ENCODE data around the gene GINS1. TPM values are rescaled to one million over a fixed set of nuclear protein-coding genes. Genes with fewer than 3 reads are reported as not detected.

GINS1 gene
- total RNA-seq, 4 donors from 2014 or later, result 0.31 to 1.2 (median 1.2) TPM; not detected in 1

DNA sequence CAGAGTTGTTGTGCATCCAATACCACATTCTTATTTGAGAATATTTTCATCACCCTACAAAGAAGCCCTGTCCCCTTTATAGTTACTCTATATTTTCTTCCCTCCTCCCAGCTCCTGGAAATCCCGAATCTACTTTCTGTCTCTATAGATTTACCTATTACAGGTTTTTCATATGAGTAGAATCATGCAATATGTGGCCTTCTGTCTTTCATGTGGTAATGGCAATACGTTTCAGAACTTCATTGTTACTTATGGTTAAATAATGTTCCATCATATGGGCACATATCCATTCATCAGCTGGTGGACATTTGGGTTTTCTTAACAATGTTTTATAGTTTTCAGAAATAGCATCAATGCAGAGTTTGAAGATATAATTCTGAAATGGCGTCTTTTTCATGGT is 17.1 kb downstream of the GINS1 start:
- no peaks in the 10 kb centered on the region for H3K27me3 ChIP-seq
- H3K27ac ChIP-seq, result no peak overlapping the region
- no peak overlapping the region for H3K4me3 ChIP-seq
- ATAC-seq, result no peak
- H3K9me3 ChIP-seq, result no peaks in the 10 kb centered on the region
- no peak for TF ChIP-seq EP300 (IDR thresholded peaks at IDR 0.05)
- TF ChIP-seq, protein P1, sequence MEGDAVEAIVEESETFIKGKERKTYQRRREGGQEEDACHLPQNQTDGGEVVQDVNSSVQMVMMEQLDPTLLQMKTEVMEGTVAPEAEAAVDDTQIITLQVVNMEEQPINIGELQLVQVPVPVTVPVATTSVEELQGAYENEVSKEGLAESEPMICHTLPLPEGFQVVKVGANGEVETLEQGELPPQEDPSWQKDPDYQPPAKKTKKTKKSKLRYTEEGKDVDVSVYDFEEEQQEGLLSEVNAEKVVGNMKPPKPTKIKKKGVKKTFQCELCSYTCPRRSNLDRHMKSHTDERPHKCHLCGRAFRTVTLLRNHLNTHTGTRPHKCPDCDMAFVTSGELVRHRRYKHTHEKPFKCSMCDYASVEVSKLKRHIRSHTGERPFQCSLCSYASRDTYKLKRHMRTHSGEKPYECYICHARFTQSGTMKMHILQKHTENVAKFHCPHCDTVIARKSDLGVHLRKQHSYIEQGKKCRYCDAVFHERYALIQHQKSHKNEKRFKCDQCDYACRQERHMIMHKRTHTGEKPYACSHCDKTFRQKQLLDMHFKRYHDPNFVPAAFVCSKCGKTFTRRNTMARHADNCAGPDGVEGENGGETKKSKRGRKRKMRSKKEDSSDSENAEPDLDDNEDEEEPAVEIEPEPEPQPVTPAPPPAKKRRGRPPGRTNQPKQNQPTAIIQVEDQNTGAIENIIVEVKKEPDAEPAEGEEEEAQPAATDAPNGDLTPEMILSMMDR (IDR thresholded peaks at IDR 0.05), result no peak
- no peak for TF ChIP-seq POLR2AphosphoS5 (IDR thresholded peaks at IDR 0.05)
- TF ChIP-seq POLR2A (IDR thresholded peaks at IDR 0.05), result no peak
- no peaks in the 10 kb centered on the region for H3K36me3 ChIP-seq
- no peaks in the 10 kb centered on the region for H3K4me1 ChIP-seq
- WGBS, 2 donors (ENCODE audit: low coverage in 1 of 2), result 77 to 98% methylated on average over 3 of the region's 3 CpGs

DNA sequence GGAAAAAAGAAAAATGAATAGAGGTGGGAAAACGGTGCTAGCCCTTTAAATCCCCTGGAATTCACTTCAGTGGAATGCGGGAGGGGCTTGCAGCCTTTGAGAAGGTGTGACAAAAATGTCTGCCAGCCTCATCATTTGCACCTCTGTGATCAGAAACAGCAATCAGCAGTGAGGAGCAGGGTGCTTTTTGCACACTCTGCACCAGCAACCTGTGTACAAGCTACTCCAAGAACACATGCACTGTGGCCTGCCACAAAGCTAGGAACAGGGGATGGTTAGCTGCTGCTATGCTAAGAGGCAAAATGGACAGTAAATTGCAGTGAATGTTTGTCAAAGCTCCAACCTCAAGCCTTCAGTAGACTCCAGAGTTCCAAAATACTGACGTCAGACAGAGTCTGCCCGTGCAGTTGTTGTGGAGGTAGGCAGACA is 29.7 kb downstream of the GINS1 start:
- Histone ChIP-seq H3K4me3 (no peak overlapping the region), H3K27me3 (no peaks in the 10 kb centered on the region), H3K9me3 (no peaks in the 10 kb centered on the region), H3K36me3 (no peaks in the 10 kb centered on the region), H3K27ac (no peak overlapping the region), H3K4me1 (no peaks in the 10 kb centered on the region)
- ATAC-seq, result no peak
- WGBS, 2 donors (ENCODE audit: low coverage in 1 of 2), result 39 to 42% methylated on average over 4 of the region's 4 CpGs
- TF ChIP-seq POLR2AphosphoS5 (IDR thresholded peaks at IDR 0.05), result no peak
- TF ChIP-seq, protein P1 (IDR thresholded peaks at IDR 0.05), result no peak
- no peak for TF ChIP-seq POLR2A (IDR thresholded peaks at IDR 0.05)
- TF ChIP-seq EP300 (IDR thresholded peaks at IDR 0.05), result no peak

DNA sequence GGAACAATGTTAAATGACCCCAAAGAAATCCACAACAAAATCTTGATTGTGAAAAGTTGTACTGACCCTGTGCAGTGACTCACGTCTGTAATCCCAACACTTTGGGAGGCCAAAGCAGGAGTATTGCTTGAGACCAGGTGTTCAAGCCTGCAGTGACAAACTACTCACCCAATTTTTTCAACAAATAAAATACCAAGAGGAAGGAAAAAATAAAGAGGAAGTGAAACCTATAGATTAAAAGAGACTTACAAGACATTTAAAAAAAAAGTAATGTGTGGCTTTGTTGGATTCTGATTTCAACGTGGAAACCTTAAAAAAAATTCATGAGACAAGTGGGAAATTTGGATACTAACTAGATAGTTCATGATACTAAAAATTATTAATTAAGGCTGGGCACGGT is 31.9 kb downstream of the GINS1 start:
- no peaks in the 10 kb centered on the region for H3K36me3 ChIP-seq
- no peak overlapping the region for H3K27ac ChIP-seq
- no peaks in the 10 kb centered on the region for H3K9me3 ChIP-seq
- TF ChIP-seq, protein P1 (IDR thresholded peaks at IDR 0.05), result no peak
- TF ChIP-seq POLR2A (IDR thresholded peaks at IDR 0.05) (no peak), EP300 (IDR thresholded peaks at IDR 0.05) (no peak), POLR2AphosphoS5 (IDR thresholded peaks at IDR 0.05) (no peak)
- H3K4me3 ChIP-seq, result no peak overlapping the region
- WGBS, 2 donors (ENCODE audit: low coverage in 1 of 2), result 83 to 89% methylated on average over 2 to 3 of the region's 3 CpGs
- H3K27me3 ChIP-seq, result no peaks in the 10 kb centered on the region
- no peak for ATAC-seq
- H3K4me1 ChIP-seq, result no peaks in the 10 kb centered on the region

DNA sequence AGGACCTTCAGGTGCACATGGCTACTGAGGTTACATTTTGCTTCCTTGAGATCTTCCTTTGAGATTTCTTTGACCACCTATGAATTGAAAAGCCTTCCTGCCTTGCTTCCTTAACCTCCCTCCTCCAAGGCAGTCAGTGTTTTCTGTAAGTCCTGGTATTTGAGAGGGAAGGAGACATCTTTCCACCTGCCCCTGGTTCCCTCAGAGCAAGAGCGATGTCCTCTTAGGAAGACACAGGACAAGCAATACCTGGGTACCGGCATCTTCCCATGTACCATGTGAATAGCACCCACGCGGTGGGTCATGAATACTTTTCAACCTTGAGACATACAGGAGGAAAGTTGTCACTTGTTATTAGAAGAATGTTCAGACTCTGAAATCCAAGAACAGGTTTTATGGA is 37.1 kb downstream of the GINS1 start:
- TF ChIP-seq EP300 (IDR thresholded peaks at IDR 0.05), result no peak
- no peak for TF ChIP-seq POLR2A (IDR thresholded peaks at IDR 0.05)
- TF ChIP-seq POLR2AphosphoS5 (IDR thresholded peaks at IDR 0.05), result no peak
- TF ChIP-seq, protein P1 (IDR thresholded peaks at IDR 0.05), result no peak
- Histone ChIP-seq H3K4me3 (no peak overlapping the region), H3K36me3 (no peaks in the 10 kb centered on the region), H3K27ac (no peak overlapping the region), H3K4me1 (no peaks in the 10 kb centered on the region), H3K9me3 (no peaks in the 10 kb centered on the region), H3K27me3 (no peaks in the 10 kb centered on the region)
- WGBS, 2 donors (ENCODE audit: low coverage in 1 of 2), result 90 to 100% methylated on average over 3 of the region's 4 CpGs
- no peak for ATAC-seq

DNA sequence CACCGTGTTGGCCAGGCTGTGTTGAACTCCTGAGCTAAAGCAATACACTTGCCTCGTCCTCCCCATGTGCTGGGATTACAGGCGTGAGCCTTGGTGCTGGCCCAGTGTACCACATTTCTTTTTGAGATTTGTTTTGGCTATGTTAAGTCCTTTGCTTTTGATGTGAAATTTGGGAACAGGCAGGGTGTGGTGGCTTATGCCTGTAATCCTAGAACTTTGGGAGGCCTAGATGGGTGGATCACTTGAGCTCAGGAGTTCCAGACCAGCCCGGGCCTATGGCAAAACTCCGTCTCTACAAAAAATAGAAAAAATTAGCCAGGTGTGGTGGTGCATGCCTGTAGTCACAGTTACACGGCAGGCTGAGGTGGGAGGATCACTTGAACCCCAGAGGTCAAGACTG is 40.2 kb downstream of the GINS1 start:
- Histone ChIP-seq H3K27me3 (no peaks in the 10 kb centered on the region), H3K9me3 (no peaks in the 10 kb centered on the region), H3K36me3 (peaks cover 0 to 11% of the 10 kb centered on the region in 2 donors), H3K27ac (no peak overlapping the region), H3K4me3 (no peak overlapping the region), H3K4me1 (no peaks in the 10 kb centered on the region)
- WGBS, 2 donors (ENCODE audit: low coverage in 1 of 2), result 82 to 95% methylated on average over 4 to 5 of the region's 6 CpGs
- TF ChIP-seq POLR2AphosphoS5 (IDR thresholded peaks at IDR 0.05) (no peak), EP300 (IDR thresholded peaks at IDR 0.05) (no peak)
- TF ChIP-seq, protein P1 (IDR thresholded peaks at IDR 0.05), result no peak
- ATAC-seq, result no peak
